Stomach (tissue), 9 donors: ENCODE results near the gene PMM2. TPM values are rescaled to one million over a fixed set of nuclear protein-coding genes. Genes with fewer than 3 reads are reported as not detected.
A peak's percentile ranks its signal among the peaks of the same experiment; 100 is the strongest.

Source experiments
- DNase-seq, 2 donors: peaks; one replicate each; pipeline versions ENCODE4 v3.0.0 to v3.0.0-alpha.2; 2013 to 2019
- H3K27ac ChIP-seq, 5 donors: fragments of 200-600 bp in 4 of 5; sonication (generic) in 4 of 5; one replicate each; pipeline ENCODE4 v1.5.1; 2013 to 2019; ENCODE audit warnings: mild to moderate bottlenecking in 1 of 5, moderate library complexity in 1 of 5
- H3K27me3 ChIP-seq, 3 donors: fragments of 200-600 bp; sonication (generic); one replicate each; pipeline ENCODE4 v1.5.1; 2017 to 2019; ENCODE audit warnings: mixed run types in 1 of 3
- H3K36me3 ChIP-seq, 4 donors: fragments of 200-600 bp; sonication (generic); 1 replicate in 3 of 4; 2 replicates in 1 of 4; pipeline ENCODE4 v1.5.1; 2016 to 2019
- H3K4me1 ChIP-seq, 4 donors: fragments of 200-600 bp; sonication (generic); one replicate each; pipeline ENCODE4 v1.5.1; 2016 to 2019
- H3K4me3 ChIP-seq, 4 donors: fragments of 200-600 bp; sonication (generic) in 3 of 4; one replicate each; pipeline ENCODE4 v1.5.1; 2016 to 2019; ENCODE audit warnings: mild to moderate bottlenecking in 1 of 4
- H3K9me3 ChIP-seq, 4 donors: fragments of 200-600 bp; sonication (generic); one replicate each; pipeline ENCODE4 v1.5.1; 2016 to 2019
- EP300 ChIP-seq: sonication (generic); formaldehyde crosslinking; IDR thresholded peaks from one replicate; pipeline ENCODE4 v1.6.1; 2017; ENCODE audit warnings: antibody characterized with exemption
- POLR2A ChIP-seq, 4 donors: fragments of 450-650 bp; IDR thresholded peaks; one replicate each; pipeline ENCODE4 v1.6.1; 2016; ENCODE audit warnings: antibody characterized with exemption in 4 of 4, control low read depth in 2 of 4, mild to moderate bottlenecking in 1 of 4, moderate library complexity in 1 of 4
- POLR2AphosphoS5 ChIP-seq, 3 donors: sonication (generic); formaldehyde crosslinking; IDR thresholded peaks; one replicate each; pipeline ENCODE4 v1.6.1; 2016; ENCODE audit warnings: antibody characterized with exemption in 3 of 3
- WGBS, 5 donors: extraction: QIAGEN DNeasy Blood & Tissue Kit in 3 of 5; methylation state at CpG; one replicate each; pipeline versions ENCODE4 v1.1.5 to v1.1.7; 2013 to 2018; 5-methylcytosine and 5-hydroxymethylcytosine counted together
- intact Hi-C: fragments of 100-400 bp; cut with DNase I; formaldehyde crosslinking; loops from one replicate; pipeline ENCODE4 v1.15.1; 2023; ENCODE audit warnings: low total_unique reads
- polyA plus RNA-seq, 3 donors: library from polyadenylated mRNA; stranded (reverse); fragments of 200-250 nt; gene quantifications; one replicate each; pipeline ENCODE4 v1.2.3, GENCODE V29; 2013
- total RNA-seq, 5 donors: library from RNA; depleted of rRNA; stranded (reverse); fragments of >200 nt; gene quantifications; one replicate each; pipeline versions ENCODE4 v1.1.0 to v1.2.3, GENCODE V29; 2014 to 2016
- TF ChIP-seq, protein P1 (sequence below), 7 experiments: fragments of 450-650 bp in 4 of 7; fragments of 200-600 bp in 3 of 7; sonication (generic) in 3 of 7; IDR thresholded peaks; one replicate each; pipeline ENCODE4 v1.5.1; 2016 to 2019; ENCODE audit warnings: antibody characterized with exemption in 7 of 7, control low read depth in 2 of 7, mild to moderate bottlenecking in 1 of 7
- donor health status: healthy with polysubstance abuse.
- donor health status: Bipolar disorder and iron deficiency.
- donor health status: healthy.

Gene PMM2
- total and polyA plus RNA-seq, 8 donors, result 15.1 to 89.3 (median 40.4) TPM

DNA sequence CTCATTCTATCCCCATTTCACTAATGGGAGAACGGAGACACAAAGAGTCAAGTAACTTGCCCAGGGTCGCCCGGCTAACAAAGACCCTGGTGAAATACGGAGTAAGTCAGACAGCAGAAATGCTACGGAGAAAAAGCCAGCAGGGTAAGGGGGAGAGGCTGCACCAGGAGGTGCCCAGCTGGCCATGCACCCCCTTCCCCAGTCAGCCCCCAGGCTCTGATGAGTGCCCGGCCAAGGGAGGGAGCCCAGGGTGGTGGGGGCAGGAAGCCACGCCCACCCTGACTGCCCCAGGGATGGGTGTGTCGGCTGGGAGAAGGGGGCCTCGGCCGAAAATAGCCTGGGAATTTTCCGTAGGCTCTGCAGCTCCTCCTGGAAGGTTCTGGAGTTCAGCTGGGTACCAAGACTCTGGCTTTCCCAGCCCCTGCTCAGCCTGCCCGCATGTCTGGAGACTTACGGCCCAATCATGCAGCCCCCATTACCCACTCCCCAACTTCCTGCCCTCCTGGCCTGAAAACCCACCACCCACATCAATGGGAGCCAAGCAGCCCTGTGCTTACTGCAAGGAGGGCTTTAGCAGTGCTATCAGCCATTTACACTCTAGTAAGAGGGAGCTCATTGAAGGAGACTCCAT, 67.0 kb downstream of the PMM2 start:
- WGBS, 5 donors, result 28 to 42% (median 37%) methylated on average over 13 of the region's 13 CpGs
- peaks cover 72 to 92% (median 85%) of the 10 kb centered on the region in 4 donors for H3K4me1 ChIP-seq
- intact Hi-C loops, result no loop called here

DNA sequence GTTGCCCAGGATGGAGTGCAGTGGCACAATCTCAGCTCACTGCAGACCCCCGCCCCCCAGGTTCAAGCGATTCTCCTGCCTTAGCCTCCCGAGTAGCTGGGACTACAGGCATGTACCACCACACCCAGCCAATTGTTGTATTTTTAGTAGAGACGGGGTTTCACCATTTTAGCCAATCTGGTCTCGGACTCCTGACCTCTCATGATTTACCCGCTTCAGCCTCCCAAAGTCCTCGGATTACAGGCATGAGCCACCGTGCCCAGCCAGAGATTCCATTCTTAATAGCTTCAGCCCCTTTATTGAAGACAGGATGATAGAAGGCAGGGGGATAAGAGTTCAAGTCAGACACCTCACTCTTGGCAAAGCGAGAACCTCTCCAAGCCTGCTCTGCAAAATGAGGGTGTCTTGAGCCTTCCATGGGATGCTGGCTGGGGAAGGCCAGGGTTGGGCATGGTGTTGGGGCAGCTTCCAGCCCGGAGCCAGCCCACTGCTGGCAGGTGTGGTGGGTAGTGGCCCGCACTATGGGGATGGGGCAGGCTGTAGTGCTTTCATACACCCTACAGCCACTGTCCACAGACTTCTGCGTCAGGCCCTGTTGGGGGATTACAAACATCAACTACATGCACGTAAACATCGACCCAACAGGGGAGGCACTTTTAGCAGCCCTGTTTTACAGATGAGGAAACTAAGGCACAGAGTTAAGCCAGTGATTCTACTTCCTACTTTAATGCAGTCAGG, 67.7 kb downstream of the PMM2 start:
- no peak for TF ChIP-seq POLR2AphosphoS5 (IDR thresholded peaks at IDR 0.05)
- TF ChIP-seq, protein P1, sequence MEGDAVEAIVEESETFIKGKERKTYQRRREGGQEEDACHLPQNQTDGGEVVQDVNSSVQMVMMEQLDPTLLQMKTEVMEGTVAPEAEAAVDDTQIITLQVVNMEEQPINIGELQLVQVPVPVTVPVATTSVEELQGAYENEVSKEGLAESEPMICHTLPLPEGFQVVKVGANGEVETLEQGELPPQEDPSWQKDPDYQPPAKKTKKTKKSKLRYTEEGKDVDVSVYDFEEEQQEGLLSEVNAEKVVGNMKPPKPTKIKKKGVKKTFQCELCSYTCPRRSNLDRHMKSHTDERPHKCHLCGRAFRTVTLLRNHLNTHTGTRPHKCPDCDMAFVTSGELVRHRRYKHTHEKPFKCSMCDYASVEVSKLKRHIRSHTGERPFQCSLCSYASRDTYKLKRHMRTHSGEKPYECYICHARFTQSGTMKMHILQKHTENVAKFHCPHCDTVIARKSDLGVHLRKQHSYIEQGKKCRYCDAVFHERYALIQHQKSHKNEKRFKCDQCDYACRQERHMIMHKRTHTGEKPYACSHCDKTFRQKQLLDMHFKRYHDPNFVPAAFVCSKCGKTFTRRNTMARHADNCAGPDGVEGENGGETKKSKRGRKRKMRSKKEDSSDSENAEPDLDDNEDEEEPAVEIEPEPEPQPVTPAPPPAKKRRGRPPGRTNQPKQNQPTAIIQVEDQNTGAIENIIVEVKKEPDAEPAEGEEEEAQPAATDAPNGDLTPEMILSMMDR (IDR thresholded peaks at IDR 0.05), result no peak
- TF ChIP-seq EP300, result no peak
- no peak for TF ChIP-seq POLR2A (IDR thresholded peaks at IDR 0.05)
- no peak for DNase-seq
- H3K36me3 ChIP-seq, result no peaks in the 10 kb centered on the region
- intact Hi-C loops, result no loop called here
- H3K9me3 ChIP-seq, result no peaks in the 10 kb centered on the region
- peak overlapping the region in 1 of 4 donors; percentile 29 for H3K4me3 ChIP-seq
- no peaks in the 10 kb centered on the region for H3K27me3 ChIP-seq
- H3K4me1 ChIP-seq, result peaks cover 64 to 92% (median 85%) of the 10 kb centered on the region in 4 donors
- WGBS, 5 donors, result 82 to 92% (median 88%) methylated on average over 12 to 14 of the region's 14 CpGs
- H3K27ac ChIP-seq, result peak overlapping the region in 4 of 5 donors; percentile 68 to 94 (median 81)

More for the DNA sequence above, 67.0 kb downstream of the PMM2 start:
- peaks cover 0 to under 1% (median 0%) of the 10 kb centered on the region in 4 donors for H3K36me3 ChIP-seq
- H3K4me3 ChIP-seq, result peak overlapping the region in 1 of 4 donors; percentile 29
- no peak for DNase-seq
- no peak for TF ChIP-seq EP300
- TF ChIP-seq, protein P1 (IDR thresholded peaks at IDR 0.05), result no peak
- TF ChIP-seq POLR2A (IDR thresholded peaks at IDR 0.05), result no peak
- no peak for TF ChIP-seq POLR2AphosphoS5 (IDR thresholded peaks at IDR 0.05)
- no peaks in the 10 kb centered on the region for H3K27me3 ChIP-seq
- peak overlapping the region; percentile 28 to 94 (median 71) for H3K27ac ChIP-seq
- no peaks in the 10 kb centered on the region for H3K9me3 ChIP-seq

DNA sequence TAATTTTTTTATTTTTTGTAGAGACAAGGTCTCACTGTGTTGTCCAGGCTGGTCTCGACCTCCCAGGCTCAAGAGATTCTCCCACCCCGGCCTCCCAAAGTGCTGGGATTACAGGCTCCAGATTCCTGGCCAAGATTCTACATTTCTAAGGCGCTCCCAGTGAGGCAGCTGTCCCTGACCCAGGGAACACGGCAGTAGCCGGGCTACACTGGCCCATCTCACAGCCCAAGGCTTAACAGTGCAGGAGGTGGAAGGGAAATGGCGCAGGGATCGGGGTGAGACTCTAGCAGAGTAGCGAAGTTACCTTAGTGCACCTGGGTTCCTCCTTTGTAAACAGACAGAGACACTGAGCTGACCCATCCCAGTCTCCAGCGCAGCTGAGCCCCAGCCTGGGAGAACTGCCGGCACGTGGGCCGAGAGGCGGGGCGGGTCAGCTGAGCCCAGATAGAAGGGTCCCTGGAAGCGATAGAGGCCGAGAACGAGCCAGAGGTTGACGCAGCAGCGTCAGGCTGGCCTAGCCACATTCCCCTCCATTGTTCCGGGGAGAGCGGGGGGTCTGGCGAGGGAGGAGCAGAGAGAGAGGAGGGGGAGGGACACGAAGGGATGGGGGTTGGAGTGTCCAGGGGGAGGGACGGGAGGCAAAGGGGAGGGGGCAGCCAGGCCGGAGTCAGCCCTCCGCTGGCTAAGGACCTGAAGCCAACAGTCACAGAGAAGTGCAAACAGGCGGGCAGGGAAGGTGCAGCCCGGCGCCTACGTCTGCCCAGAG, 68.7 kb downstream of the PMM2 start:
- TF ChIP-seq POLR2AphosphoS5 (IDR thresholded peaks at IDR 0.05), result peak; percentile 28 to 42 (median 41)
- TF ChIP-seq, protein P1 (IDR thresholded peaks at IDR 0.05), result no peak
- H3K27me3 ChIP-seq, result no peaks in the 10 kb centered on the region
- WGBS, 5 donors, result 19 to 31% (median 22%) methylated on average over 23 to 30 of the region's 30 CpGs
- peak; percentile 49 to 85 for DNase-seq
- peak overlapping the region; percentile 86 to 95 (median 91) for H3K27ac ChIP-seq
- H3K4me1 ChIP-seq, result peaks cover 59 to 92% (median 84%) of the 10 kb centered on the region in 4 donors
- peak overlapping the region; percentile 61 to 76 (median 70) for H3K4me3 ChIP-seq
- H3K36me3 ChIP-seq, result no peaks in the 10 kb centered on the region
- H3K9me3 ChIP-seq, result no peaks in the 10 kb centered on the region
- intact Hi-C loops, result no loop called here

DNA sequence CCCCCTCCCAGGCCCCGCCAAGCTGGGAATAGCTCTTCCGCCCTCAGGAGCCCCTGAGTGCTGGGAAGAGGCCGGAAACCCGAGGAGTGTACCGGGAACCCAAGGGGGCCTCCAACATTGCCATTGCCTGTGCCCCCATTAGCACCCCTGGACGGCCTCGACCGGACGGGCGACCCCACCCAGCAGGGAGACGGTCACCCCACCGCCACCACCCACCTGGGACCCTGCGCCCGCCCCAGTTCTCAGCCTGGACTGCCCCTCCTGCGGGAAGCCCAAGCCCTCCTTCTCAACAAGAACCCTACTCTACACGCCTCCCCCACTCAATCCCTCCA, 69.2 kb downstream of the PMM2 start:
- no peaks in the 10 kb centered on the region for H3K27me3 ChIP-seq
- intact Hi-C loops, result no loop called here
- H3K4me3 ChIP-seq, result peak overlapping the region; percentile 61 to 76 (median 70)
- H3K27ac ChIP-seq, result peak overlapping the region; percentile 86 to 95 (median 91)
- TF ChIP-seq POLR2A (IDR thresholded peaks at IDR 0.05) (no peak), POLR2AphosphoS5 (IDR thresholded peaks at IDR 0.05) (no peak), EP300 (no peak)
- TF ChIP-seq, protein P1 (IDR thresholded peaks at IDR 0.05), result no peak
- H3K9me3 ChIP-seq, result no peaks in the 10 kb centered on the region
- no peak for DNase-seq
- peaks cover 53 to 91% (median 78%) of the 10 kb centered on the region in 4 donors for H3K4me1 ChIP-seq
- H3K36me3 ChIP-seq, result no peaks in the 10 kb centered on the region
- WGBS, 5 donors, result 10 to 24% (median 12%) methylated on average over 7 to 16 of the region's 16 CpGs
